MM.1S (cell line): Measurements from ENCODE around the gene TBRG1.

Source experiments
- DNase-seq: peaks from one replicate; pipeline ENCODE4 v3.0.0-alpha.2; 2015
- H2AFZ ChIP-seq: fragments of 300-600 bp; sonication (generic); 2 replicates; pipeline ENCODE4 v1.6.0; 2016; ENCODE audit warnings: antibody characterized with exemption, low read length
- H3F3A ChIP-seq: fragments of 300-600 bp; sonication (generic); 2 replicates; pipeline ENCODE4 v1.6.1; 2016; ENCODE audit warnings: mild to moderate bottlenecking, antibody characterized with exemption, low read length, moderate library complexity, mixed read lengths; ENCODE audit not compliant: insufficient read depth
- H3K27ac ChIP-seq: fragments of 300-600 bp; sonication (generic); 2 replicates; pipeline ENCODE4 v1.5.1; 2016; ENCODE audit warnings: mild to moderate bottlenecking, low read length
- H3K27me3 ChIP-seq: fragments of 300-600 bp; sonication (generic); replicated peaks from 2 replicates; pipeline ENCODE4 v1.6.0; 2016; ENCODE audit warnings: low read length; ENCODE audit not compliant: insufficient read depth
- H3K36me3 ChIP-seq: fragments of 300-600 bp; sonication (generic); replicated peaks from 2 replicates; pipeline ENCODE4 v1.6.1; 2016; ENCODE audit warnings: mild to moderate bottlenecking, low read length, mixed read lengths; ENCODE audit not compliant: insufficient read depth
- H3K4me1 ChIP-seq: fragments of 300-600 bp; sonication (generic); 2 replicates; pipeline ENCODE4 v1.6.1; 2016; ENCODE audit warnings: low read length, mixed read lengths
- H3K4me2 ChIP-seq: fragments of 300-600 bp; sonication (generic); 2 replicates; pipeline ENCODE4 v1.6.0; 2016; ENCODE audit warnings: low read depth, low read length
- H3K4me3 ChIP-seq: fragments of 300-600 bp; sonication (generic); 2 replicates; pipeline ENCODE4 v1.5.1; 2016; ENCODE audit warnings: low read length, mixed read lengths
- H3K79me2 ChIP-seq: fragments of 300-600 bp; sonication (generic); 2 replicates; pipeline ENCODE4 v1.6.1; 2016; ENCODE audit warnings: mixed run types, low read length, mixed read lengths
- H3K9ac ChIP-seq: fragments of 300-600 bp; sonication (generic); 2 replicates; pipeline ENCODE4 v1.6.1; 2016; ENCODE audit warnings: low read length, mixed read lengths
- H3K9me2 ChIP-seq: fragments of 300-600 bp; sonication (generic); replicated peaks from 2 replicates; pipeline ENCODE4 v1.6.1; 2016; ENCODE audit warnings: mild to moderate bottlenecking, low read length, mixed read lengths; ENCODE audit not compliant: insufficient read depth
- H3K9me3 ChIP-seq: fragments of 300-600 bp; sonication (generic); replicated peaks from 2 replicates; pipeline ENCODE4 v1.6.1; 2016; ENCODE audit warnings: mild to moderate bottlenecking, low read length, mixed read lengths; ENCODE audit not compliant: insufficient read depth
- H4K20me1 ChIP-seq: fragments of 300-600 bp; sonication (generic); 2 replicates; pipeline ENCODE4 v1.6.1; 2016; ENCODE audit warnings: mild to moderate bottlenecking, low read length, moderate library complexity, mixed read lengths; ENCODE audit not compliant: insufficient read depth
- EZH2 ChIP-seq: fragments of 300-600 bp; sonication (generic); optimal IDR thresholded peaks from 2 replicates; pipeline ENCODE3; 2017; ENCODE audit warnings: low read depth, mild to moderate bottlenecking, antibody characterized with exemption, low read length, mixed read lengths
- EZH2phosphoT487 ChIP-seq: fragments of 300-600 bp; sonication (generic); IDR thresholded peaks from 2 replicates; pipeline ENCODE4 v1.6.1; 2018; ENCODE audit warnings: antibody characterized with exemption, low read length
- TF ChIP-seq, protein P1 (sequence below): fragments of 300-600 bp; sonication (generic); IDR thresholded peaks from 2 replicates; pipeline ENCODE4 v1.5.1; 2016; ENCODE audit warnings: antibody characterized with exemption, low read length, mixed read lengths

Gene TBRG1

DNA sequence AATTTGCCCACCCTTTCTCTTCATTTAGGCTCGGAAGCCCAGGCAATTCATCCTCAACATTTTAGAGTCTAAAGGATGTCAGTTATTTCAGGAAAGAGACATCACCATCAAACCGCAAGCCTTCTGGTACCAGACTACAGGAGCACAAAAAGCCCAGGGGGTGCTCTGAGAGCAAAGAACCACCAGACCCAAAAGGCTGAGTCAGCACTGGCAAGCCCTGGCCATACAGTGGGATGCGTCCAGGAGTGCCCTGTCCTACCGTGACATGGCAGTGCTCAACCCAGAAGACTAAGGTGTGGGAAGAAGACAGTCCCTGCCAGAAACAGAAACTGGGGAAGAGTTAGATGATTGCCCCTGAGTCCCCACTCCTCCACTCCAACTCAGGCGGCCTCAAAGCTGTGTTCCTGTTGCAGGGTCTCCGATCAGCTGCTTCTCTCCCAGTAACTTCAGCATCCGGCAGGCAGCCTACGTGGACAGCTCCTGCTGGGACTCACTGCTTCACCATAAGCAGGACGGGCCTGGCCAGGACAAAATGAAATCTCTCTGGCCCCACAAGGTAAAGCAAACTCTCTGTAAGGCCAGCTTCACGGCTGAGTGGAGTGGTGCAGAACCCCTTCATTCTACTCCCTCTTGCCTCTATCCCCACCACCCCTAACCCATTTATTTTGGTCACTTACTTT lies 10.0 kb upstream of the TBRG1 start:
- H3F3A ChIP-seq = no peaks in the 10 kb centered on the region
- no peaks in the 10 kb centered on the region for H4K20me1 ChIP-seq
- H3K9ac ChIP-seq = no peak overlapping the region
- no peak overlapping the region for H3K27ac ChIP-seq
- H3K4me2 ChIP-seq = peak overlapping the region; percentile 18; the same call in 1 of the 2 replicates
- no peak overlapping the region for H2AFZ ChIP-seq
- H3K27me3 ChIP-seq = no peaks in the 10 kb centered on the region
- H3K9me2 ChIP-seq = no peaks in the 10 kb centered on the region
- TF ChIP-seq EZH2 = no peak
- H3K4me3 ChIP-seq = no peak overlapping the region
- H3K79me2 ChIP-seq = no peaks in the 10 kb centered on the region
- H3K4me1 ChIP-seq = no peaks in the 10 kb centered on the region
- no peaks in the 10 kb centered on the region for H3K9me3 ChIP-seq
- no peaks in the 10 kb centered on the region for H3K36me3 ChIP-seq
- no peak for DNase-seq

DNA sequence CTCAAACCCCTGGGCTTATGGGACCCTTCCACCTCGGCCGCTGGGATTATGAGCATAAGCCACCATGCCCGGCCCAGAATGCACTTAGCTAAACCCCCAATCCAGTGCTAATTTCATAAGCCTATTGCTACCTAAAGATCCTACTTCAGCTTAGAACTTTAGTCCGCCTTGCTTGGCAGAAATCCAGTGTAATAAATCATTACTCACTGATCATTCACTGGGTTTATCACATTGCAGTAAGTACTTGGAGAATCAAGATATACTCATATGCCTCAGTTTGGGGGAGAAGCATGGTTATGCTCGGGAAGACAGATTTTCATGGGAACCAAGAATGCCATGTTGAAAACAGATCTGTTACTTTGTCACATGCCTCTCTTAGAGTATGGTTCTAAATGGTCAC lies 3.8 kb upstream of the TBRG1 start:
- TF ChIP-seq EZH2 (no peak), EZH2phosphoT487 (no peak)
- TF ChIP-seq, protein P1, sequence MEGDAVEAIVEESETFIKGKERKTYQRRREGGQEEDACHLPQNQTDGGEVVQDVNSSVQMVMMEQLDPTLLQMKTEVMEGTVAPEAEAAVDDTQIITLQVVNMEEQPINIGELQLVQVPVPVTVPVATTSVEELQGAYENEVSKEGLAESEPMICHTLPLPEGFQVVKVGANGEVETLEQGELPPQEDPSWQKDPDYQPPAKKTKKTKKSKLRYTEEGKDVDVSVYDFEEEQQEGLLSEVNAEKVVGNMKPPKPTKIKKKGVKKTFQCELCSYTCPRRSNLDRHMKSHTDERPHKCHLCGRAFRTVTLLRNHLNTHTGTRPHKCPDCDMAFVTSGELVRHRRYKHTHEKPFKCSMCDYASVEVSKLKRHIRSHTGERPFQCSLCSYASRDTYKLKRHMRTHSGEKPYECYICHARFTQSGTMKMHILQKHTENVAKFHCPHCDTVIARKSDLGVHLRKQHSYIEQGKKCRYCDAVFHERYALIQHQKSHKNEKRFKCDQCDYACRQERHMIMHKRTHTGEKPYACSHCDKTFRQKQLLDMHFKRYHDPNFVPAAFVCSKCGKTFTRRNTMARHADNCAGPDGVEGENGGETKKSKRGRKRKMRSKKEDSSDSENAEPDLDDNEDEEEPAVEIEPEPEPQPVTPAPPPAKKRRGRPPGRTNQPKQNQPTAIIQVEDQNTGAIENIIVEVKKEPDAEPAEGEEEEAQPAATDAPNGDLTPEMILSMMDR = no peak
- Histone ChIP-seq H4K20me1 (no peaks in the 10 kb centered on the region), H3K9ac (no peak overlapping the region)

DNA sequence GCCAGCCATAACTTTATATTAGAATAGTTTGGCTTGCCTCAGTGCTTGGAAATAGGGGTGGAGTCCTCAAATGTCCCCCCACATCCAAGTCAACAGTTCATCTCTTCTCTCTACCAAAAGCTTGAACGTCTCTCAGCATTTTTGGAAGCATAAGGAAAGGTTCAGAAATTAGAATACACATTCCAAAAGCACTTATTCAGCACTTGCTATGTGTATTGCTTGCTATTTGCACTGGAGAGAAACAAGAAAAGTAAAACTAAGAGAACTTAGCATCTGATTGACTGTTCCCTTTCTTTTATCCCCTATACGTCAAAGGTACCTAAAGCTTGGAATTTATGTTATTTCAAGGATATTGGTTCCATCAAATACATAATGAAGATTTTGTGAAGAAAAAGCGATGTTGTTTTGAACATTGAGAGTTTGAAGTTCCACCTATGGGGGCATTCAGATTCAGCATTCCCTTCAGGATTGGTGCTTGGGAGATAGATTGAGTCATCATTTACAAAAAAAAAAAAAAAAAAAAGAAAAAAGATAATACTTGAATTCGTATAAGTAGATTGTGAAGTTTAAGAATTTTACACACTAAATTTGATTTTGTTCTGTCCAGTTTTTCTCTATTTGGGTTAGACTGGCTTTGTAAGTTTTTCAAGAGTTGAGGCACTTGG lies 1.3 kb downstream of the TBRG1 start:
- Histone ChIP-seq H3K27ac (no peak overlapping the region), H3K36me3 (0 out of 2 replicates have a peak, but pooled peaks cover 6% of the 10 kb centered on the region), H3K9me2 (no peaks in the 10 kb centered on the region), H3K27me3 (no peaks in the 10 kb centered on the region), H3K9me3 (no peaks in the 10 kb centered on the region), H3K9ac (peak overlapping the region; percentile 90; the same call in 1 of the 2 replicates), H3K4me3 (peak overlapping the region; percentile 97), H3F3A (no peaks in the 10 kb centered on the region), H3K79me2 (peaks cover 38% of the 10 kb centered on the region), H2AFZ (no peak overlapping the region), H4K20me1 (no peaks in the 10 kb centered on the region), H3K4me1 (peaks cover 11% of the 10 kb centered on the region), H3K4me2 (peak overlapping the region; percentile 98)
- TF ChIP-seq EZH2phosphoT487 = no peak
- TF ChIP-seq, protein P1 = no peak
- no peak for TF ChIP-seq EZH2
- no peak for DNase-seq

More for the DNA sequence above, 3.8 kb upstream of the TBRG1 start:
- Histone ChIP-seq H3K9me3 (no peaks in the 10 kb centered on the region), H3K9me2 (no peaks in the 10 kb centered on the region), H3K27ac (no peak overlapping the region), H3K27me3 (no peaks in the 10 kb centered on the region), H3K4me2 (no peak overlapping the region), H3F3A (no peaks in the 10 kb centered on the region), H3K36me3 (no peaks in the 10 kb centered on the region), H3K79me2 (peaks cover 14% of the 10 kb centered on the region), H3K4me3 (no peak overlapping the region), H3K4me1 (peaks cover 8% of the 10 kb centered on the region), H2AFZ (no peak overlapping the region)
- no peak for DNase-seq
